Measurements from ENCODE around the gene VEGFC.

GRCh38 chr4:176708771-176709311 lies 83.9 kb downstream of the VEGFC start:
- TF ChIP-seq, protein P1, sequence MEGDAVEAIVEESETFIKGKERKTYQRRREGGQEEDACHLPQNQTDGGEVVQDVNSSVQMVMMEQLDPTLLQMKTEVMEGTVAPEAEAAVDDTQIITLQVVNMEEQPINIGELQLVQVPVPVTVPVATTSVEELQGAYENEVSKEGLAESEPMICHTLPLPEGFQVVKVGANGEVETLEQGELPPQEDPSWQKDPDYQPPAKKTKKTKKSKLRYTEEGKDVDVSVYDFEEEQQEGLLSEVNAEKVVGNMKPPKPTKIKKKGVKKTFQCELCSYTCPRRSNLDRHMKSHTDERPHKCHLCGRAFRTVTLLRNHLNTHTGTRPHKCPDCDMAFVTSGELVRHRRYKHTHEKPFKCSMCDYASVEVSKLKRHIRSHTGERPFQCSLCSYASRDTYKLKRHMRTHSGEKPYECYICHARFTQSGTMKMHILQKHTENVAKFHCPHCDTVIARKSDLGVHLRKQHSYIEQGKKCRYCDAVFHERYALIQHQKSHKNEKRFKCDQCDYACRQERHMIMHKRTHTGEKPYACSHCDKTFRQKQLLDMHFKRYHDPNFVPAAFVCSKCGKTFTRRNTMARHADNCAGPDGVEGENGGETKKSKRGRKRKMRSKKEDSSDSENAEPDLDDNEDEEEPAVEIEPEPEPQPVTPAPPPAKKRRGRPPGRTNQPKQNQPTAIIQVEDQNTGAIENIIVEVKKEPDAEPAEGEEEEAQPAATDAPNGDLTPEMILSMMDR (IDR thresholded peaks at IDR 0.05): no peak
- no peak for TF ChIP-seq POLR2A (IDR thresholded peaks at IDR 0.05)
